CD4-positive, CD25-positive, alpha-beta regulatory T cell (primary cell): Measurements from ENCODE around the gene NANOS2. TPM values are rescaled to one million over a fixed set of nuclear protein-coding genes. Genes with fewer than 3 reads are reported as not detected.
"Not testable (repeated sequence)": the region's sequence is repeated elsewhere in the genome, so short reads cannot be mapped to it uniquely, and the experiment has no call there.

Experiments used
- ATAC-seq, 2 donors: fragments of 150-1000 bp; cut with Tn5 transposase; one replicate each; pipeline ENCODE4 v1.10.0; 2021; ENCODE audit warnings: low read depth in 2 of 2, moderate number of reproducible peaks in 2 of 2, moderate library complexity in 1 of 2
- DNase-seq, 3 donors: peaks; one replicate each; pipeline versions ENCODE4 v3.0.0 to v3.0.0-alpha.2; 2012 to 2022; ENCODE audit warnings: mixed read lengths in 1 of 3
- H3K27ac ChIP-seq: one replicate; pipeline ENCODE4 v1.7.0; 2013; ENCODE audit warnings: mild to moderate bottlenecking, low read length; ENCODE audit not compliant: insufficient read depth, poor library complexity, severe bottlenecking
- H3K27me3 ChIP-seq: one replicate; pipeline ENCODE4 v1.7.0; 2013; ENCODE audit warnings: low read length; ENCODE audit not compliant: control insufficient read depth, insufficient read depth
- H3K36me3 ChIP-seq: one replicate; pipeline ENCODE4 v1.7.0; 2013; ENCODE audit warnings: mild to moderate bottlenecking, low read length, moderate library complexity; ENCODE audit not compliant: control insufficient read depth, insufficient read depth
- H3K4me1 ChIP-seq: 2 replicates; pipeline ENCODE4 v1.7.0; 2013; ENCODE audit warnings: mild to moderate bottlenecking, low read length; ENCODE audit not compliant: insufficient read depth, control insufficient read depth, poor library complexity, severe bottlenecking
- H3K4me3 ChIP-seq: one replicate; pipeline ENCODE4 v1.7.0; 2013; ENCODE audit warnings: low read depth, mild to moderate bottlenecking, low read length, moderate library complexity
- H3K9me3 ChIP-seq, 2 experiments: 1 replicate in 1 of 2; 2 replicates in 1 of 2; pipeline ENCODE4 v1.7.0; 2013; ENCODE audit warnings: low read length in 2 of 2, mild to moderate bottlenecking in 1 of 2, moderate library complexity in 1 of 2; ENCODE audit not compliant: control insufficient read depth in 2 of 2
- H3K27ac Mint-ChIP-seq, 3 donors: one replicate each; pipeline ENCODE4 v1.8.0; 2020 to 2022; ENCODE audit warnings: mild to moderate bottlenecking in 3 of 3, mixed read lengths in 3 of 3, moderate library complexity in 2 of 3
- H3K27me3 Mint-ChIP-seq: one replicate; pipeline ENCODE4 v1.8.0; 2022; ENCODE audit warnings: mild to moderate bottlenecking, mixed read lengths
- H3K36me3 Mint-ChIP-seq: one replicate; pipeline ENCODE4 v1.8.0; 2020; ENCODE audit warnings: mixed read lengths
- H3K4me1 Mint-ChIP-seq, 4 donors: one replicate each; pipeline ENCODE4 v1.8.0; 2020 to 2022; ENCODE audit warnings: mixed read lengths in 4 of 4, mild to moderate bottlenecking in 1 of 4
- H3K4me3 Mint-ChIP-seq, 4 donors: one replicate each; pipeline ENCODE4 v1.8.0; 2020 to 2022; ENCODE audit warnings: mild to moderate bottlenecking in 4 of 4, mixed read lengths in 4 of 4, moderate library complexity in 3 of 4
- H3K9me3 Mint-ChIP-seq, 7 donors: one replicate each; pipeline ENCODE4 v1.8.0; 2020 to 2022; ENCODE audit warnings: mixed read lengths in 7 of 7, mild to moderate bottlenecking in 3 of 7, moderate library complexity in 2 of 7
- polyA plus RNA-seq, 4 donors: library from polyadenylated mRNA; unstranded; fragments of 300-500 nt; fragmentation: Illumina TruSeq; gene quantifications; one replicate each; pipeline ENCODE4 v1.2.3, GENCODE V29; 2021
- total RNA-seq: library from RNA; stranded (reverse); gene quantifications from one replicate; pipeline ENCODE4 v1.2.3, GENCODE V29; 2022

The NANOS2 gene
- total and polyA plus RNA-seq, 5 donors from 2014 or later, result not detected

DNA sequence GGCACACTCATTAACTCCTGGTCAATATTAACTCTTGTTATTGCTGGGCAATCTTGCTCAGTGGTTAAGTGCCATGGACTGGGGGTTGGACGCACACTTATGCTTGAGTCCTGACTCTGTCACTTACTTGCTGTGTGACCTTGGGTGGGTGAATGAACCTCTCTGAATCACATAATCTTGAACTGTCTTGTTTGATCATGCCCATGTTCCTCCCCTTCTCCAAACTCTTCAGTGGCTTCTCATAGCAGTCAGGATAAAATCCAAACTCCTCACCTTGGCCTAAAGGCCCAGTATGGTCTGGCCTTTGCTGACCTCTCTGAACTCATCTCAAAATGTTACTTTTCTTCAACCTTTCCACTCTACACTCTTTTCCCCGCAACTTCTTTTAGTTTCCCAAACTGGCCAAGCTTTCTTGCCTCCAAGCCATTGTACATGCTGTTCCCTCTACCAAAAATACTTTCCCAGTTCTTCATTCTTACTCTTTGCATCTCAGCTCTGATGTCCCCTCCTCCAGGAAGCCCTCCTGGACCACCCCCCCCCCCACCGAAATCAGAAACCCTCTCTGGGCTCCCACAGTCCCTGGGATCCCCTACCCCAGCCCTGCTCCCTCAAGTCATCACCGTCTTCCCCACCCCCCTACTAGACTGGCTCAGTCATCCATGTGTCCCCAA is 14.5 kb downstream of the NANOS2 start:
- Histone ChIP-seq H3K36me3 (peaks cover 15% of the 10 kb centered on the region), H3K27ac (no peak overlapping the region), H3K27me3 (no peaks in the 10 kb centered on the region), H3K4me1 (peaks cover 27% of the 10 kb centered on the region), H3K4me3 (no peak overlapping the region), H3K9me3 (no peaks in the 10 kb centered on the region)
- Mint-ChIP-seq H3K4me1 (peaks cover 0 to 35% (median 16%) of the 10 kb centered on the region in 4 donors), H3K9me3 (peaks cover 0 to 3% (median 0%) of the 10 kb centered on the region in 7 donors), H3K36me3 (peaks cover 17% of the 10 kb centered on the region), H3K27ac (peak overlapping the region in 1 of 3 donors; percentile 23), H3K4me3 (peak overlapping the region; percentile 35 to 71 (median 65)), H3K27me3 (peaks cover 4% of the 10 kb centered on the region)
- no peak for DNase-seq
- no peak for ATAC-seq

DNA sequence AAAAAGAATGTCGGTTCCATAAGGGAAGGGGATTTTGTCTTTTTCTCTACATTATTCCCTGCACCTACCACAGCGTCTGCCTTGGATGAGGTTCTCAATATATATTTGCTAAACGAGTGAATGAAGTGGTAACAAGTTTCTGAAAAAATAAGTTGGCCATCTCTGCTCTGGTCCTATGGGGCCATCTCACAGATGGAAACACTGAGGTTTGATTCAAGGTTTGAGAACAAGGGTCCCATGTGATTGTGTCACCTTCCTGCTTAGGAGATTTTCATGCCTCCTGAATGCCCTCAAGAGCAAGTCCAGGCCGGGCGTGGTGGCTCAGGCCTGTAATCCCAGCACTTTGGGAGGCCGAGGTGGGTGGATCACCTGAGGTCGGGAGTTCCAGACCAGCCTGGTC is 15.3 kb downstream of the NANOS2 start:
- Mint-ChIP-seq H3K4me3 (peak overlapping the region in 1 of 4 donors; percentile 19), H3K27ac (peak overlapping the region in 1 of 3 donors; percentile 35), H3K36me3 (peaks cover 20% of the 10 kb centered on the region), H3K27me3 (peaks cover 4% of the 10 kb centered on the region), H3K4me1 (peaks cover 0 to 39% (median 16%) of the 10 kb centered on the region in 4 donors), H3K9me3 (peaks cover 0 to 3% (median 0%) of the 10 kb centered on the region in 7 donors)
- Histone ChIP-seq H3K9me3 (no peaks in the 10 kb centered on the region), H3K36me3 (peaks cover 17% of the 10 kb centered on the region), H3K27me3 (no peaks in the 10 kb centered on the region), H3K4me1 (peaks cover 27% of the 10 kb centered on the region), H3K4me3 (no peak overlapping the region), H3K27ac (no peak overlapping the region)
- DNase-seq (no peak), ATAC-seq (no peak)

- Histone ChIP-seq H3K36me3 (peaks cover 17% of the 10 kb centered on the region), H3K4me1 (peaks cover 19% of the 10 kb centered on the region), H3K27ac (no peak overlapping the region), H3K27me3 (no peaks in the 10 kb centered on the region), H3K9me3 (no peaks in the 10 kb centered on the region), H3K4me3 (no peak overlapping the region)
- Mint-ChIP-seq H3K4me3 (no peak overlapping the region), H3K9me3 (no peaks in the 10 kb centered on the region), H3K36me3 (peaks cover 25% of the 10 kb centered on the region), H3K27ac (no peak overlapping the region), H3K4me1 (peaks cover 0 to 31% (median 12%) of the 10 kb centered on the region in 4 donors), H3K27me3 (no peaks in the 10 kb centered on the region)
- ATAC-seq, result no peak
- DNase-seq, result no peak
Measured at GRCh38 chr19:45897261-45897812, 17.2 kb downstream of the NANOS2 start.

DNA sequence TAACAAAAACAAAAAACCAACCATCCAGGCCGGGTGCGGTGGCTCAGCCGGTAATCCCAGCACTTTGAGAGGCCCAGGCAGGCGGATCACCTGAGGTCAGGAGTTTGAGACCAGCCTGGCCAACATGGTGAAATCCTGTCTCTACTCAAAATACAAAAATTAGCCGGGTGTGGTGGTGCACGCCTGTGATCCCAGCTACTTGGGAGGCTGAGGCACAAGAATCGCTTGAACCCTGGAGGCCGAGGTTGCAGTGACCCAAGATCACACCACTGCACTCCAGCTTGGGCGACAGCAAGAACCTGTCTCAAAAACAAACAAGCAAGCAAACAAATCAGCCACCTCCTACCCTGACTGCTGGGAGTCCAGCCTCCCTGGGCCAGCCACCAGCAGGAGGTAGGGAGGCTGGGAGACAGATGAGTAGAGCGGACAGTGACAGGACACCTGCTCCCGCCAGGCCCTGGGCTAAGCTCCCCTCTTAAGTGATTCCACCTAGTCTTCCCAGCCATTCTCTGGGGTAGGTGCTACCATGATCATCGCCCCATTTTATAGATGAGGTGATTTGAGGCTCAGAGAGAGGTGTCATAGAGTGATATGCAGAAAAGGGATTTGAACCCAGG is 18.5 kb downstream of the NANOS2 start:
- not testable (repeated sequence) for H3K27me3 Mint-ChIP-seq, H3K4me3 ChIP-seq, H3K4me1 ChIP-seq, H3K9me3 Mint-ChIP-seq, H3K4me3 Mint-ChIP-seq, H3K27me3 ChIP-seq, H3K9me3 ChIP-seq, H3K27ac ChIP-seq, ATAC-seq, DNase-seq
- H3K27ac Mint-ChIP-seq, result peak overlapping the region in 1 of 3 donors; percentile 14
- peaks cover 25% of the 10 kb centered on the region for H3K36me3 Mint-ChIP-seq
- peaks cover 17% of the 10 kb centered on the region for H3K36me3 ChIP-seq
- H3K4me1 Mint-ChIP-seq, result peaks cover 0 to 28% (median 12%) of the 10 kb centered on the region in 4 donors

GRCh38 chr19:45895519-45895972 is 19.0 kb downstream of the NANOS2 start:
- Histone ChIP-seq H3K4me3 (no peak overlapping the region), H3K27me3 (no peaks in the 10 kb centered on the region), H3K36me3 (peaks cover 13% of the 10 kb centered on the region), H3K4me1 (peaks cover 3% of the 10 kb centered on the region), H3K9me3 (no peaks in the 10 kb centered on the region), H3K27ac (no peak overlapping the region)
- DNase-seq (no peak), ATAC-seq (no peak)
- H3K27ac Mint-ChIP-seq, result peak overlapping the region in 1 of 3 donors; percentile 14
- no peaks in the 10 kb centered on the region for H3K9me3 Mint-ChIP-seq
- H3K27me3 Mint-ChIP-seq, result no peaks in the 10 kb centered on the region
- peaks cover 25% of the 10 kb centered on the region for H3K36me3 Mint-ChIP-seq
- no peak overlapping the region for H3K4me3 Mint-ChIP-seq
- H3K4me1 Mint-ChIP-seq, result peaks cover 0 to 23% (median 8%) of the 10 kb centered on the region in 4 donors

GRCh38 chr19:45890877-45891276 is 23.7 kb downstream of the NANOS2 start:
- H3K27me3 ChIP-seq, result no peaks in the 10 kb centered on the region
- ATAC-seq (no peak), DNase-seq (no peak)
- peaks cover 8% of the 10 kb centered on the region for H3K36me3 ChIP-seq
- no peak overlapping the region for H3K27ac Mint-ChIP-seq
- no peak overlapping the region for H3K27ac ChIP-seq
- no peak overlapping the region for H3K4me3 ChIP-seq
- H3K36me3 Mint-ChIP-seq, result peaks cover 19% of the 10 kb centered on the region
- no peaks in the 10 kb centered on the region for H3K9me3 ChIP-seq
- H3K27me3 Mint-ChIP-seq, result peaks cover 6% of the 10 kb centered on the region
- H3K9me3 Mint-ChIP-seq, result peaks cover 0 to 2% (median 0%) of the 10 kb centered on the region in 7 donors
- H3K4me1 ChIP-seq, result peaks cover 6% of the 10 kb centered on the region
- H3K4me3 Mint-ChIP-seq, result no peak overlapping the region
- H3K4me1 Mint-ChIP-seq, result peaks cover 0 to 20% (median 7%) of the 10 kb centered on the region in 4 donors

DNA sequence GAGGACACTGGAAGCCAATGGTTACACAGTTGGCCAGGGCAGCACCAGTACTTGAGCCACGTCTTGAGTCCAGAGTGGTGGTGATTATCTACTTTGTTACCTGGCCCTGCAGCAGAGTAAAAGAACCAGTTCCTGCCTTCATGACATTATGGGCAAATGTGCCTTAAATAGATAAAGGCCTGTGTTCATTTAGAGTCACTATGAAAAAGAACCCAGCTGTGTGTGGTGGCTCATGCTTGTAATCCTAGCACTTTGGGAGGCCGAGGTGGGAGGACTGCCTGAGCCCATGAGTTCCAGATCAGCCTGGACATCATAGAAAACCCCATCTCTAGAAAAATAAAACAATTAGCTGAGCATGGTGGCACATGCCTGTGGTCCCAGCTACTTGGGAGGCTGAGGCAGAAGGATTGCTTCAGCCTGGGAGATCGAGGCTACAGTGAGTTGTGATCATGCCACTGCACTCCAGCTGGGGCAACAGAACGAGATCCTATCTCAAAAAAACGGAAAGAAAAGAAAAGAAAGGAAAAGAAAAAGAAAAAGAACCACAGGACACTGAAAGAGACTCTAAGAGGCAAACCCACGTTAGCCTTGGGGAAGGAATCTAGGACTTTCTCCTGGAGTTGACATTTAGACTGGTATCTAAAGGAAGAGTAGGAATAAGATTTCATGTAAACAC is 25.2 kb downstream of the NANOS2 start:
- peaks cover 0 to 21% (median 8%) of the 10 kb centered on the region in 4 donors for H3K4me1 Mint-ChIP-seq
- H3K4me3 Mint-ChIP-seq, result peak overlapping the region in 1 of 4 donors; percentile 54
- Histone ChIP-seq H3K4me1 (peaks cover 20% of the 10 kb centered on the region), H3K27ac (no peak overlapping the region), H3K27me3 (no peaks in the 10 kb centered on the region), H3K9me3 (no peaks in the 10 kb centered on the region), H3K4me3 (no peak overlapping the region), H3K36me3 (no peaks in the 10 kb centered on the region)
- H3K27ac Mint-ChIP-seq, result no peak overlapping the region
- no peak for ATAC-seq
- peaks cover 9% of the 10 kb centered on the region for H3K36me3 Mint-ChIP-seq
- peaks cover 0 to 2% (median 0%) of the 10 kb centered on the region in 7 donors for H3K9me3 Mint-ChIP-seq
- peaks cover 6% of the 10 kb centered on the region for H3K27me3 Mint-ChIP-seq
- no peak for DNase-seq
